GM18511 (cell line): ENCODE results near the gene SMIM21.

ENCODE experiments used
- ATAC-seq: cut with Tn5 transposase; IDR thresholded peaks from one replicate; pipeline ENCODE4 v1.9.1; 2021; ENCODE audit warnings: mild to moderate bottlenecking, moderate library complexity; ENCODE audit not compliant: unreplicated experiment

SMIM21 gene

DNA sequence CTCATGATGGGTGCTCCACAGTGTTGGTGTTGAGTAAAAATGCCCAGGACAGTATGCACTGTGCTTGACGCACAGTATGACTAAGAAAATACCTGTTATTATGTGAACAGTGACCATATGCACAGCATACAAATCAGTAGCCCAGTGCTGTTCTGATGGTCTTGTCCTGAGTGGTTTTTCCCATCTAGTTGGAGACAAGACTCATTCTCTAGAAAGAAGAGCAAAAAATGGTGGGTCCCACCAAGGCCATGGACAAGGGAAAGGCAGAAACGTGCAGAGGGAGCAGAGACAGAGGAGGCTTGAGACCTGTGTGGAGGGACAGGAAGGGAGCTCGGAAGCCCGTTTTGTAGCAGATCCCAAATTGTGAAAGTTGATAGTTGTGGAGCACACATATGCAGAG lies 987 bp upstream of the SMIM21 start:
- no peak for ATAC-seq

DNA sequence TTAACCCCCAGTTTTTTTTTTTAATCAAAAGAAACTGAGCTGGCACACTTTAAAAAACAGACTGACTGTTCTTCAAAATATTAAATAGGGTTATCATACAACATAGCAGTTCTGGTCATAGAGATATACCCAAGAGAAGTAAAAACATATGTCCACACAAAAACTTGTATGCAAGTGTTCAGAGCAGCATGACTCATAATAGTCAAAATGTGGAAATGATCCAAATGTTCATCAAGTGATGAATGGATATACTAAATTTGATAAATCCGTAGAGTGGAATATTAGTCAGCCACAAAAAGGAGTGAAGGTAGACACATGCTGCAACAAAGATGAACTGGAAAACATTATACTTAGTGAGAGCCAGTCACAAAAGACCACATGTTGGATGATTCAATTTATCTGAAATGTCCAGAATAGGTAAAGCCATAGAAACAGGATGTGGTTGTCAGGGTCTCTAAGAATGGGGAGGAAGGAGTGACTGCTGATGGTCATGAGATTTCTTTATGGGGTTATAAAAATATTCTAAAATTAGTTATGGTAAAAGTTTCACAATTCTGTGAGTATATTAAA lies 5.1 kb downstream of the SMIM21 start:
- ATAC-seq, result no peak

DNA sequence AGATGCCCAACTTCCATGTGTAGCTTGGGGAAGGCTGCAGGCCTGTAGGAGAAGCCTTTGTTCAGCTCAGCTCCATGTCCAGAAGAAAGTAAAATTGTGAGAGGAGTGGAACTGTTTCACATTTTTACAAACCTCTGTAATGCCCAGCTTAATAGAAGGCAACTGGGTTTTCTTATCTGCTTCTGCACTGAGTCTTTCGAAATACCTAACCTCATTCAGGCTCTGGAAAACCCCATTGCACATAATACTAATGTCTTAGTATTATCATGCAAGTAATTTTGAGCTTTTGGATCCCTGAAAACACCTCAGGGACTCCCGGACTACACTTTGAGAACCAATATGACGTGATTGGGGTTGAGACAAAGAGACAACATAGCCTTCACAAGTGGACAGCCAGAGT lies 5.8 kb downstream of the SMIM21 start:
- no peak for ATAC-seq

DNA sequence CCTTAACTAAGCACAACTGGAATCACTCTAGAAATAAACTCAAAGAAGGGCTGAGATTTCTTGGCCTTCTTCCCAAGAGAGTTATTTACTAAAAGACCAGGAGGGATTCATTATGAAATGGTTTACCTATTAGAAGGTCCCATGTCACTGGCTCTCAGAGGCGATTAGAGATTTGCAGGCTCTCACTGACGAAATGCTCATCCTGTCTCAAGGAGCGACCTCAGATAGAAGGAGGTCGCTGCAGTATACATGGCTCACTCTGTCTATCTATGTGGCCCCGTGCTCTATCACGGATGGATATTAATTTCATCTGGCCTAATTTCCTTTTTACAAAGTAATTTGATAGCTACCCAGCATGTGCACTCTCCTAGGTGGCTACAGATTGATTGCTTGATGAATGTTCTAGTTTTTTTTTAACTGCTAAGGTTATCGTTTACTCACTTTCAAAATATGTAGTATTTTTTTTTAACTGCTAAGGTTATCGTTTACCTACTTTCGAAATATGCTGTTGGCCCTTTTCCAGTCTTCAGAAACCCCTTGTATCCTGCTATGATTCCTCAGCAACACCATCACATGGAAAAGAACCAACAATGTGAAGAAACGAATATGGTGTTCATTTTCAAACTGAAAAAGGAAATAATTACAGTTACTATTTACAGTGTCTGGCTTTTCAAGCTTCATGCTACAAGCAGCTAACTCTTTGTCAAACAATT lies 9.1 kb downstream of the SMIM21 start:
- ATAC-seq, result no peak

DNA sequence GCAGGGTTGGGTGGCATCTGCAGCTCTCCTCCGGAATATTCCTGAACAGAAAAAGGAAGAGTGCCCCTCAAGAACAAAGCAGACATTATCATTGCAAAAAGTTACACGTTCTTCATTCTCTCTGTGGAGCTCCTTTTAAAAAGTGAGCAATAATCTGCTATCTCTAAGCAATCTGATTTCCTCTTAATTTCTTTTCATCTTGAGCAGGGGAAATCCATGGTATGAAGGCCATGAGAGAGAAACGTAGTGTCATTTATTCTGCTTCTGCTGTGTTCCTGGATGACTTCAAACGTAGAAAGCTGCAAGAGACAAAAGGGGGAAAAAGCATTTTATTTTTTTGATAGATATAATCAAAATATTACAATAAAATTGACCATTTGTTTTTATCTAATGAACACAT lies 16.9 kb downstream of the SMIM21 start:
- ATAC-seq, result no peak

DNA sequence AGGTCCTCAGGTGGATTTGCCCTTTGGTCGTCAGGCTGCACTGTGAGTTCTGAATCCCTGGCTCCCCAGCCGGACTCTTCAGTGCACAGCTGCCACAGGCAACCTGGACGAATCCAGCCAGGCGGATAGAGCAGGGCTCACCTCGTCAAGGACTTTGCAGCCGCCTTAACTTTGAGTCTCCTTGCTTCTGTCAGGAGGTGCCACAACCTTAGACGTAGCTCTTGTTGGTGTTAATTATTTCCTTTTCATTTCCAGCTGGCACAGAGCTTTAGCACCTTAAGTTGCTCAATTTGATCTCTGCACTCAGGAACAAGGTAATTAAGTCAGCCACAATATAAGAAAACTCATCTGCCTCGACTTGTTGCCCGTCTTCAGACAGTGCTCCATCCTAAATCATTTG lies 17.7 kb downstream of the SMIM21 start:
- ATAC-seq, result no peak

DNA sequence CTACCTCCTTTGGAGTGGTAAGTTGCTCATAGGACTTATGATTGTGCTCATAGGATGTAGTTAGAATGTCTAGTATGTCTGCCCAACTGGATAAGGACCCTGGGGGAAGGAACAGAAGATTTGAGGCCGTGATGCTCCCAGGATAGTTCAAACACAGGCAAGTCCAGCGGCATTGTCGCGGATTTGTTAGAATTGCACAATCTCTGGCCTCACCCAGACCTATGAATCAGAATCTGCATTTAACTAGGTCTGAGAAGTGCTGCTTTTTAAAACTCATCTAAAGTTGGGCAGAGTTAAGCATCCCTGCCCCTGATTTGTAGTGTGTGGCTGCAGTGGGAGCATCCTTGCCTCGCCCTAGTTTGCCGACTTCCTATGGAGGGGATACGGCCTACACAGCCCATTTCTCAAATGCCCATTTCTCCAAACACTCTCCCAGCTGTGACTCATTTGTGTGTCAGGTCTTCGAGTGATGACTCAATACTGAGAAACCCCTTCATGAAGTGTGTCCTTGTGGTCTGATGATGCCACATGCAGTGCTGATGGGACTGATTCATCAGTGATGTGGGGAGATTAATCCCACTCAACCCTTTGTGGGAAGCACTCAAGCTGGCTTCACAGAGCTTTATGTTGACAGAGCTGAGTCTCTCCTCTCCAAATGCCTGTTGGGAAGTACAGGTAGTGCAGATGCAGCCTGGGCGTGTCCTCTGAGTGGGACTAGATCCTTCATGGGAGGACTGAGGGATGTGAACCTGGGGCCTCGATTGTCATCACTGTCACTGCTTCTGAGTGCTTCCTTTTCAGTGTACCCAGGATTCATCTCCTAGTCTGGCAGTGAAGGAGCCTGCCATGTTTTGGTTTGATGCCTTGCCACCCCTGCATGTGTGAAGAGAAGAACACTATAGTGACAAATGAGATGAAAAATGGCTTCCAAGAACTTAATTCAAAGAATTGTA lies 18.7 kb downstream of the SMIM21 start:
- ATAC-seq, result no peak

DNA sequence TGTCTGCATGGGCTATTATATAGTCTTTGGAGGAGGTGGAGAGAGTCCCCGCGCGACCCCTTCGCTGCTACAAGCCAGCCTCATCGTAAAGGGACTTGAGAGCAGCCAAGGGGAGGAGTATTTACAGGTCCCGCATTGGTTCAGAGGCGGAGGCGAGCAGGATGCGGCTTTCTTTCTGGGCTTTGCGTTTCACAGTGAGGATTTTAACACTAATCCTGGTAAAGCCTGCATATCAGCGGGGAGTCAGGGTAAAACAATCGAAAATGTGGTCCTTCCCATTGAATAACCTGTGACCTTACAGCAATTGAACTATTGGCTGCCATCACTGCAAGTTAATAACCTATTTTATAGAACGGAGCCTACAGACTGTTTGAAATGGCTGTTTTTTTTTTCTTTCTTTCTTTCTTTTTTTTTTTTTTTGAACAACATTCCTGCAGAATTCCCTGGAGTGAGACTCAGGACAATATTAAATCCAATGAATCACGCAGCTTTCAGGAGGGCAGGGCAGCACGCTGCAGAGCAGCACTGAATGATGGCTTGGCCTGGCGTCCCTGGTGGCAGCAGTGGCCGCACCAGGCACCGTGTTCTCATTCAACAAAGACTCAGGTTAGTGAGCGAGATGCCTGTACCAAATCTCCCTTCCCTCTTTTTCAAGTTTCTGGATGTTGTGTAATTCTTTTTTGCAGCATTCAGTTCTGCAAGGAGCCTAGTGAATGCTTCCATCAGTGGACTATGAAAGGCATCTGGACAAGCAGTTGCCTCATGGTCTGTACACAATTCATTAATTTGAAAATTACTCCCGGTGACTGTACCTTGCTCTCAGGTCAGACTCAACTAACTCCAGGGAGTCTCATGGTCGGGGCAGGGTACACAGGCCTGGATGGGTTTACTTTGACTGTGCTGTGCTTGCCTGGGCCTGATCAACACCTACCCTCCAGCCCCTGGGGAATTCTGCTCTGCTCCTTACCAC lies 19.8 kb downstream of the SMIM21 start:
- no peak for ATAC-seq

DNA sequence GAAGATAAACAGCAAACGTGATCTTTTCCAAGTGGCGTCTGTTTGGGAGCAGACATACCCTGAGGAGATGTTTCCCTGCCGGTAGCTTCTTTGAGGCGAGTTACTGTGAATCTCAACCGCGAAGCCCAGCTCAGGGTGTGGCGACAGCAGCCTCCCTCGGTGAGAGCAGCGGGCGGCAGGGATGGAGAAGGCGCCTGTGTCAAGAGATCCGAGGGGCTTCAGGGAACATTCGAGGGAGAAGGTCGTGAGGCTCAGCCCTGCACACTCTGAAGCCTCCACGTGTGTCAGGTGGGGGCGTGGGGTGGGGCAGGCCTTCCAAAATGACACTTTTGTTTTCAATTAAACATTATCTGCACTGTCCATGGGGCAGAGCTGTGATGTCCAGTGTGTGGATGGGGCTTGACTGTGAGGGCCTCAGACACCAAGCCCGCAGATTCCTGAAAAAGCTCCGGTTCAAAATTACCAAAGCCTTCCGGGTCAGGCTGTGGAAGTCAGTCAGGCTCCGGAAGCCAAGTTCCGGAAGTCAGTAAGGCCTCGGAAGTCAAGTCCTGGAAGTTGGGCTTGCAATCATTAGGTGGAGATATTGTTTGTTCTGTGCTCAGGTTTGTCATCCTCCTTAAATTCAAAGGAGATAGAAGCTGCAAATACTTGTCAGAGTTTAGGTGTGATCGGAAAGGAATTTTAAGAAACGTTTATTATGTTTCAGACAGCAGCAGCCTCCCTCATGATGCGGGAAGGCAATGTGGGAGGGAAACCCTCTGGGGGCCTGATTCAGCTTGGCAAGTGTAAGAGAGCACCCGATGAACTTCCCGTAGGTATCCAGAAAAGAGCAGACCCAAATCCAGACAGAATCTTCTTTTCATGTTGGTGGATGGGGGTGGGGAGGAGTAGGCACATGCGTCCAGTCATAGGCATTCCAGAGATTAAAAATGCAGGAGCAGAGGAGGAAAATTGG lies 20.7 kb downstream of the SMIM21 start:
- ATAC-seq, result no peak

DNA sequence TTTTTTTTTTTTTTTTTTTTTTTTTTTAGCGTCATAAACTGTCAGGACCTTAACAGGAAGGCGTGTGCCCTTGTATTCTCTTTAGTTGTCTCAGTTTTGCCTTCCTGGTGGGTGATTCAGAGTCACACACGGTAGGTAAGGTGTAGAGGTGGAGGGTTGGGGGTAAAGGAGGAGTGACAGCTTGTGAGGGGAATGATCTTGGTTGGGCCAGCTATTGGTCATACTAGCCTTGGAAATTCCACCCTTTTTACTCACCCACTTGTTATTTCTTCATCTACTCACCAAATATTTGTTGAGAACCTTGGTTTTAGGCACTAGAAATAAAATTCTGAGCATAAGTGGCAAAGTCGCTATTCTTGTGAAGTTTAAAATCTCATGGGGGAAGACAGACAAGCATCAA lies 22.2 kb downstream of the SMIM21 start:
- no peak for ATAC-seq

DNA sequence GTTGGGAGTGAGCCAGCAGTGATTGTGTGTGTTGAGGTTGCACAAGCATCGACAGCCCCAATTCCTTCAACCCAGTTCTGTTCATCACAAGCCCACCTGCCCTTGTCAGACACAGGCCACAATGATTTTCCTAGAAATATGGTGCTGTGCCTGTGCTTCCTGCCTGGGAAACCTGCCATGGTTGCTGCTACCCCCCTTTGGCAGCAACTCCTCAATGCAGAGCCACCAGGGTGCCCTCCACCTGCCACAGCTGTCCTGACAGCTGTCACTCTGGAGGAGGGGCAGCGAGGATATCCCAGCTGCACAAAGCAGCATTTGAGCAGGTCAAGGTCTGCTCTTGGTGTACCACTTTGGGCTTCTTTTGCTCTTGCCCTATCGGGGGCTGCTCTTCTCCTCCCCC lies 27.1 kb downstream of the SMIM21 start:
- no peak for ATAC-seq

DNA sequence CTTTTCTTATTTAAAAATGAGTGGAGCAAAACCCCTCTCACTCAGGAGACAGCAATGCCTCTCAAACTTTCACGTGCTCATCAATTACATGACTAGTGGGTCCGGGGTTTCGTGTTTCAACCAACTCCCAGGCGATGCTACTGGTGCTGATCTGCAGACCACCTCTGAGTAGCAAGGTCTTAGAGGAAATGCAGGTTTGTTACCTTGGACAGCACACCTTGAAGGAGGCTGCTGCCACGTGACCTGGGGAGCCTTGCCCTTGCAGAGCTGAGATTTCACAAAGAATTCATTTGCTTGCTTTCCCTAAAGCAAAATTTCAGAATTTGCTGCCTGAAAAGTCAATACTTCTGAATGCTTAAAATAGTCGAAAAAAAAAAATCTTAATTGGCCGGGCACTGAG lies 32.4 kb downstream of the SMIM21 start:
- ATAC-seq, result no peak

DNA sequence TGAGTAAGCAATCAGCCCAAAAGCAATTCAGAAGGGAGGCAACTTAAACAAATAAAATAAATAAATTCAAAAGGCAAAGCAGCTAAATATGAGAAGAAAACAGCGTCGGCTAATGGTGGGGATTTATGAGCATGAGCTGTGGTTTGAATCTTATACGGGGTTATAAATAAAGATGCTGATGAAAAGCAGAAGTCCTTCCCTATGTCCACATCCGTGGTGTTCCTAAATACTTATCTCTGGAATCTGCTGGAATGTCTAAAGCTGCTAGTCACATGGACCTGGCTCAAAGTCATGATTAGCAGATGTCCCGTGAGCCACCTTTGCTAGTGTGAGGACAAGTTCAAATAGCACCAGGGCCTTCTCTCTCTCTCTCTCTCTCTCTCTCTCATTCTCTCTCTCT lies 33.8 kb downstream of the SMIM21 start:
- ATAC-seq, result no peak

DNA sequence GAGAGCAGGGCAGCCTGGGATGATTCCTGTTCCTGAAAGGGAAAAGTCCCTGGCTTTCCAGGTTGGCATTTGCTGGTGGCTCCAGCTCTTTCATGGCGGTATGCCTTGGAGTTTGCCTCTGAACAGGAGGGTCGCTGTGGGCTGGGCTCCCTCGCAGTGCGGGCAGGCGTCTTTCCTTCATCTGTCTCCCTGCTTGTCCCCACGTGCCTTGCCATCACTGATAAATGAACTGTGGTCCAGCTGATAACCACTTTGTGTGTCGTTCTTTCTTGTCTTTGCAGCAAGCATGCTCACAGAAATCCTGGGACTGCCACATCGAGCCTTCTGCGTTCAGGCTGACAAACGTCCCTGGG lies 35.3 kb downstream of the SMIM21 start:
- ATAC-seq, result no peak

DNA sequence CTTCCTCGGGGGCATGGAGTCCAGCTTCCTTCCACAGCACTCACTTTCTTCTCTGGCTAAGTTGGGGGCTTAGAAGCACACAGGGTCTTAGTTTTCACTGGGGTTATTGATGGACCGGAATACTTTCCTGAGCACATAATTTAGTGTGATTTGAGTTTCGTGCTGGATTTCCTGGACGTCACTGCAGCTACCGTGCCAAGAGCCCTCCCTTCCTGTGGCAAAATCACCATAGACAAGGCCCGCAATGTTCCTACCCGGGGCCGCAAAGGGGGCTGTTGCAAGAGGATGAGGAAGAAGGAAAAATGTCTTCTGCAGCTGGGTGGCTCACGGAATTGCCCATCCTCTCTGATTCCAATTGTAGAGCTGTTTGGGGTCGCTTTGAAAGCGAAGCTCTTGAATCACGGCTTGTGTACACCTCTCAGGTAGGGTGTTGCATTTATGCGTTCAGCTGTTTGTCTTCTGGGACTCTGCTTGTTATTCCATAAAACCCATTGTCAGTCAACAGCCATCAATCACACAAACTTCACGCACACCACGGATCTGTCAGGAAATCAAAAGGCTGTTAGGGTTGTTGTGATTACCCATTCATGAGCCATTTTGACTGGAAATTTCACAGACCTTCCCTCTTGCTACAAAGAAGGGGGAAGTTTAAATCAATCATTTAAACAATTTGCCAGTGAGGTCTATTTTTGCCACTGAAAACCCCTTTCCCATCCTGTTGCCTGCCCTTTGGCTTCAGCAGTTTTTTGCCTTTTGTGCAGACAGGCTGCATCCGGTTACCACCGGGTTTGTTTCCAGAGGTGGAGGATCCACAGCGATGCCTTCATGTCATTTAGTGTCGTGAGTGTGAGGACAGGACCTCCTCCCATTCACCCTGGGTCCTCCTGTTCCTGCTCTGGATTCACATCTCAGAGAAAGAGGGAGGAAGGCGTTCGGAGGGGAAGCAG lies 36.0 kb downstream of the SMIM21 start:
- ATAC-seq, result no peak

DNA sequence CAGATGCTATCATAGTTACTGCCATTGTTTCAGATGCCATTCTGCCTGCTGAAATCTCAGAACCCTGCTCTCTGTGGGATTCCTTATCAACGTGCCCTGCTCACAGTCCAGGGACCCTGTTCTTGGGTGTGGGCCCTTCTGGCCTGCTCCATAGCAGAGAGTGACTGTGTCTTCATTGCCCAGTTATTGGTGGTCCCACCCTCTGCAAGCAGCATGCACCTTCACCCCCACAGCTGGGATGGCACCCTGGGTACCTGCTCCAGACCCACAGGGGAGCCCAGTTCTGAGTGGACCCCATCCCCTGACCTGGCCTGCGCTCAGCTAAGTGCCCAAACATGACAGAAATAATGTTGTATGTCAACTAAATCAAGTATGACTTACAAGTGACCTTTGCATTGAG lies 36.6 kb downstream of the SMIM21 start:
- ATAC-seq, result no peak

DNA sequence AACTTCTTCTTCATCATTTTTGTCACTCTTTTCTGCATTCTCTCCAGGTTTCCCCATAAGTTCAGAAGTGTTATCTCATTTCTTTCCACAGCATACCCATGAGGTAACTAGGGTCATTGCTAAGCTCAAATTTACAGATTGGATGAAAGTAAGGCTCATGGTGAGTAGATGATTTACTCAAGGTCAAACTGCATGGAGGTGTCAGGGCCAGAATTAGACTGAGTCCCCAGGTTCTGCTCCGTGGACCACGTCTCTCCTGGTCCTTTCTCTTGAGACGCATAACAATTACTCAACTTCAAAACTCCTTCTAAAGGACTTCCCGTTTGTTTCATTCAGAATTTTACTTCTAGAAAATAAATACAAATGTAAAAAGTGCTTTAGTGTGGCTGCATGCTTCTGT lies 43.4 kb downstream of the SMIM21 start:
- peak; percentile 58 for ATAC-seq
